PC-9 (cell line): ENCODE measurements around the gene CFAP74.

ENCODE experiments used
- EZH2 ChIP-seq: fragments of 200-600 bp; sonication (generic); IDR thresholded peaks from 2 replicates; pipeline ENCODE4 v1.8.0; 2017; ENCODE audit warnings: antibody characterized with exemption, low read depth
- TF ChIP-seq, protein P1 (sequence below): fragments of 200-600 bp; sonication (generic); conservative IDR thresholded peaks from 2 replicates; pipeline ENCODE4 v1.6.1; 2017; ENCODE audit warnings: mixed run types, antibody characterized with exemption, mild to moderate bottlenecking, moderate library complexity

DNA sequence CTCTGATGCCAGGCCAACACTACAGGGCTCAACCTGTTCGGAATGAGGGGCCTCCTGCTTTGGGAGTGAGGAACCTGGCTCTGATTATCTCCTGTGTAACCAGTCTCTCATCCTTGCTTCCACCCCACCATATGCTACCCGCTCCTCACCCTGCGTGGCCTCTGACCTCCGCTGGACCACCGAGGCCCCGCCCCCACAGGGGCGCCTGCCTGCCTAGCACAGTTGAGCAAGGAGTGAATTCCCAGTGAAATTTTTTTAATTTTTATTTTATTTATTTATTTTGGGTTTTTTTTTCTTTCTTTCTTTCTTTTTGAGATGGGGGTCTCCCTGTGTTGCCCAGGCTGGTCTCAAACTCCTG, 110.8 kb downstream of the CFAP74 start:
- TF ChIP-seq, protein P1, sequence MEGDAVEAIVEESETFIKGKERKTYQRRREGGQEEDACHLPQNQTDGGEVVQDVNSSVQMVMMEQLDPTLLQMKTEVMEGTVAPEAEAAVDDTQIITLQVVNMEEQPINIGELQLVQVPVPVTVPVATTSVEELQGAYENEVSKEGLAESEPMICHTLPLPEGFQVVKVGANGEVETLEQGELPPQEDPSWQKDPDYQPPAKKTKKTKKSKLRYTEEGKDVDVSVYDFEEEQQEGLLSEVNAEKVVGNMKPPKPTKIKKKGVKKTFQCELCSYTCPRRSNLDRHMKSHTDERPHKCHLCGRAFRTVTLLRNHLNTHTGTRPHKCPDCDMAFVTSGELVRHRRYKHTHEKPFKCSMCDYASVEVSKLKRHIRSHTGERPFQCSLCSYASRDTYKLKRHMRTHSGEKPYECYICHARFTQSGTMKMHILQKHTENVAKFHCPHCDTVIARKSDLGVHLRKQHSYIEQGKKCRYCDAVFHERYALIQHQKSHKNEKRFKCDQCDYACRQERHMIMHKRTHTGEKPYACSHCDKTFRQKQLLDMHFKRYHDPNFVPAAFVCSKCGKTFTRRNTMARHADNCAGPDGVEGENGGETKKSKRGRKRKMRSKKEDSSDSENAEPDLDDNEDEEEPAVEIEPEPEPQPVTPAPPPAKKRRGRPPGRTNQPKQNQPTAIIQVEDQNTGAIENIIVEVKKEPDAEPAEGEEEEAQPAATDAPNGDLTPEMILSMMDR = no peak
- no peak for TF ChIP-seq EZH2
